ENCODE measurements around the gene WWTR1. TPM values are rescaled to one million over a fixed set of nuclear protein-coding genes. Genes with fewer than 3 reads are reported as not detected.
A peak's percentile ranks its signal among the peaks of the same experiment; 100 is the strongest.

The WWTR1 gene
- total and polyA plus RNA-seq, 2 donors (not counting 3 experiments of a cell fraction or from before 2014, with no cell fraction given) = 210 to 341 TPM

DNA sequence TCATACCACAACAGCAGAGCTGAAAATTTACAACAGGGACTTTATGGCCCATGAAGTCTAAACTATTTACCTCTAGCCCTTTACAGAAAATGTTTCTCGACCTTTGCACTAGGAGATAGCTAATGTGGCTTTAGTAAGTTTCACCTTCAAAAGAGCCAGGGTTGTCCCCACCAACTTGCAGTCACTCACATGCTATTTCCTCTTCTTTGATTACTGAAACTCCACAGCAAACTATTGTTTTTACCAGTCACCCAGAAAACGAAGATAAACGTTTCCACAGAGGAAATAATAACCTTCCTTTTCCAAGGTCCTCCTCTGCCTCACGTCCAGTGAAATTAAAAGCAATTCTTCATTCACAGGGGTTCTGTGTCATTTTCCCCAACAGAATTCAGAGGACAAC lies 48.2 kb downstream of the WWTR1 start:
- H3K9ac ChIP-seq (replicated peaks; ENCODE audit: extremely low read depth, insufficient read depth, low read length) = peak overlapping the region; percentile 67
- peak; percentile 92 for DNase-seq (ENCODE audit: low read depth, low spot score)
- POLR2A ChIA-PET = interaction anchor here (1.1 to 2.5 kb wide), 3 partner anchors 29 to 49 kb away, joined by 3 to 6 read pairs (median 5); partner anchors contain the start of gene WWTR1
- H3K4me1 ChIP-seq (ENCODE audit: control insufficient read depth, extremely low read depth, insufficient read depth, low read length) = peaks cover 99% of the 10 kb centered on the region
- no peaks in the 10 kb centered on the region for H3K9me1 ChIP-seq (replicated peaks; ENCODE audit: control insufficient read depth, extremely low read depth, insufficient read depth, low read length)
- peak; percentile 83 for FAIRE-seq
- no peaks in the 10 kb centered on the region for H3K27me3 ChIP-seq (ENCODE audit: control insufficient read depth in 2 of 2, insufficient read depth in 2 of 2, low read length in 2 of 2)
- BruUV-seq (replicated peaks) = no TSS peak
- H3K4me2 ChIP-seq (ENCODE audit: insufficient read depth, low read length) = peak overlapping the region; percentile 72
- peaks cover 93% of the 10 kb centered on the region for H3K79me2 ChIP-seq (ENCODE audit: control insufficient read depth, insufficient read depth, low read length)
- CTCF ChIA-PET = interaction anchor here (0.7 to 3.6 kb wide), 13 partner anchors 9 to 107 kb away, joined by 3 to 18 read pairs (median 3); partner anchors contain the start of gene WWTR1
- no peak for TF ChIP-seq MYC (IDR thresholded peaks at IDR 0.05; ENCODE audit: low read depth, low read length)
- TF ChIP-seq GATA2 (IDR thresholded peaks at IDR 0.05; ENCODE audit: insufficient read depth, insufficient read length, low read depth, low read length) = peak; percentile 61
- TF ChIP-seq, protein P1, sequence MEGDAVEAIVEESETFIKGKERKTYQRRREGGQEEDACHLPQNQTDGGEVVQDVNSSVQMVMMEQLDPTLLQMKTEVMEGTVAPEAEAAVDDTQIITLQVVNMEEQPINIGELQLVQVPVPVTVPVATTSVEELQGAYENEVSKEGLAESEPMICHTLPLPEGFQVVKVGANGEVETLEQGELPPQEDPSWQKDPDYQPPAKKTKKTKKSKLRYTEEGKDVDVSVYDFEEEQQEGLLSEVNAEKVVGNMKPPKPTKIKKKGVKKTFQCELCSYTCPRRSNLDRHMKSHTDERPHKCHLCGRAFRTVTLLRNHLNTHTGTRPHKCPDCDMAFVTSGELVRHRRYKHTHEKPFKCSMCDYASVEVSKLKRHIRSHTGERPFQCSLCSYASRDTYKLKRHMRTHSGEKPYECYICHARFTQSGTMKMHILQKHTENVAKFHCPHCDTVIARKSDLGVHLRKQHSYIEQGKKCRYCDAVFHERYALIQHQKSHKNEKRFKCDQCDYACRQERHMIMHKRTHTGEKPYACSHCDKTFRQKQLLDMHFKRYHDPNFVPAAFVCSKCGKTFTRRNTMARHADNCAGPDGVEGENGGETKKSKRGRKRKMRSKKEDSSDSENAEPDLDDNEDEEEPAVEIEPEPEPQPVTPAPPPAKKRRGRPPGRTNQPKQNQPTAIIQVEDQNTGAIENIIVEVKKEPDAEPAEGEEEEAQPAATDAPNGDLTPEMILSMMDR (IDR thresholded peaks at IDR 0.05; ENCODE audit: extremely low read depth in 1 of 2, insufficient read depth in 1 of 2, low read depth in 1 of 2, low read length in 2 of 2) = no peak
- TF ChIP-seq, protein P2, sequence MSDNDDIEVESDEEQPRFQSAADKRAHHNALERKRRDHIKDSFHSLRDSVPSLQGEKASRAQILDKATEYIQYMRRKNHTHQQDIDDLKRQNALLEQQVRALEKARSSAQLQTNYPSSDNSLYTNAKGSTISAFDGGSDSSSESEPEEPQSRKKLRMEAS (IDR thresholded peaks at IDR 0.05; ENCODE audit: insufficient read depth, insufficient read length) = no peak
- TF ChIP-seq FOS (IDR thresholded peaks at IDR 0.05; ENCODE audit: borderline replicate concordance, insufficient read depth, low read length) = peak; percentile 51
- TF ChIP-seq POLR2AphosphoS5 (IDR thresholded peaks at IDR 0.05; ENCODE audit: insufficient read depth, low read depth, low read length) = peak; percentile 43
- TF ChIP-seq POLR2A (IDR thresholded peaks at IDR 0.05; ENCODE audit: low read depth, low read length) = no peak
- peak; percentile 49 for TF ChIP-seq JUN (IDR thresholded peaks at IDR 0.05; ENCODE audit: borderline replicate concordance, insufficient read depth, insufficient read length, low read depth)
- peaks cover 5 to 18% of the 10 kb centered on the region in 2 experiments for H3K36me3 ChIP-seq (ENCODE audit: control insufficient read depth in 2 of 2, extremely low read depth in 1 of 2, insufficient read depth in 2 of 2, low read length in 2 of 2)
- intact Hi-C loops (cut with micrococcal nuclease) (no loop called here), dilution Hi-C loops (cut with MboI; ENCODE audit: extremely low pct_ligation_motif_present, low sequenced_read_pairs) (no loop called here)
- H4K20me1 ChIP-seq (replicated peaks; ENCODE audit: control insufficient read depth, extremely low read depth, insufficient read depth, low read length) = no peaks in the 10 kb centered on the region
- no peak overlapping the region for H3K4me3 ChIP-seq (replicated peaks in 1 of 3; ENCODE audit: insufficient read depth in 1 of 3, low read depth in 1 of 3, low read length in 3 of 3)
- no peaks in the 10 kb centered on the region for H3K9me3 ChIP-seq (replicated peaks; ENCODE audit: control insufficient read depth, insufficient read depth, low read length)
- H3K27ac ChIP-seq (ENCODE audit: insufficient read depth, low read depth, low read length) = peak overlapping the region; percentile 83
- no peak overlapping the region for H2AFZ ChIP-seq (ENCODE audit: low read depth, low read length)
